ENCODE data around the gene VAMP1. TPM values are rescaled to one million over a fixed set of nuclear protein-coding genes. Genes with fewer than 3 reads are reported as not detected.

Gene VAMP1
- total and polyA plus RNA-seq, 9 of the 15 experiments (the other 6 are each of a cell fraction or from before 2014, with no cell fraction given): 0.76 to 13.2 (median 4.2) TPM

- TF ChIP-seq UBTF (IDR thresholded peaks at IDR 0.05; ENCODE audit: borderline replicate concordance in 1 of 2, low read depth in 2 of 2, low read length in 2 of 2) (no peak), HDAC2 (IDR thresholded peaks at IDR 0.05) (peak; percentile 24; the same call in 1 of the 2 replicates), SREBF1 (IDR thresholded peaks at IDR 0.05; ENCODE audit: borderline replicate concordance, low read depth, low read length) (no peak), GABPB1 (CRISPR knock-in tag; IDR thresholded peaks at IDR 0.05) (peak; percentile 65; the same call in 1 of the 2 replicates), ZNF830 (CRISPR knock-in tag; IDR thresholded peaks at IDR 0.05) (no peak), SAP30 (IDR thresholded peaks at IDR 0.05; ENCODE audit: borderline replicate concordance, insufficient read depth, low read depth, low read length, poor library complexity, severe bottlenecking) (peak; percentile 28), CC2D1A (IDR thresholded peaks at IDR 0.05) (peak; percentile 58; the same call in 1 of the 2 replicates), ETV1 (tag; conservative IDR thresholded peaks at IDR 0.05; ENCODE audit: low read depth) (peak; percentile 75; the same call in 1 of the 2 replicates), PHB2 (IDR thresholded peaks at IDR 0.05; ENCODE audit: low read depth) (no peak), GATA2 (CRISPR knock-in tag; IDR thresholded peaks at IDR 0.05) (no peak), TAF1 (IDR thresholded peaks at IDR 0.05; ENCODE audit: control insufficient read depth, extremely low read depth, insufficient read depth, low read length, severe bottlenecking) (peak; percentile 32), ZBTB17 (CRISPR knock-in tag; IDR thresholded peaks at IDR 0.05) (no peak), ZNF134 (CRISPR knock-in tag; conservative IDR thresholded peaks at IDR 0.05) (no peak), ZNF512 (tag; IDR thresholded peaks at IDR 0.05) (no peak), POU5F1 (IDR thresholded peaks at IDR 0.05; ENCODE audit: borderline replicate concordance, low read depth, low read length, partially characterized antibody) (no peak), ZNF311 (CRISPR knock-in tag; IDR thresholded peaks at IDR 0.05) (no peak), ZNF253 (CRISPR knock-in tag; conservative IDR thresholded peaks at IDR 0.05) (no peak), BHLHE40 (IDR thresholded peaks at IDR 0.05; ENCODE audit: low read length) (no peak; the same call in 1 of the 2 replicates), SP2 (IDR thresholded peaks at IDR 0.05; ENCODE audit: extremely low read depth, low read depth, low read length, poor library complexity, severe bottlenecking) (peak; percentile 30), CBX8 (IDR thresholded peaks at IDR 0.05; ENCODE audit: borderline replicate concordance, extremely low read depth, low read depth, low read length, poor library complexity, severe bottlenecking) (no peak)
- TF ChIP-seq, protein P1, sequence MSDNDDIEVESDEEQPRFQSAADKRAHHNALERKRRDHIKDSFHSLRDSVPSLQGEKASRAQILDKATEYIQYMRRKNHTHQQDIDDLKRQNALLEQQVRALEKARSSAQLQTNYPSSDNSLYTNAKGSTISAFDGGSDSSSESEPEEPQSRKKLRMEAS (CRISPR knock-in tag; IDR thresholded peaks at IDR 0.05): peak; percentile 84
- TF ChIP-seq, protein P2, sequence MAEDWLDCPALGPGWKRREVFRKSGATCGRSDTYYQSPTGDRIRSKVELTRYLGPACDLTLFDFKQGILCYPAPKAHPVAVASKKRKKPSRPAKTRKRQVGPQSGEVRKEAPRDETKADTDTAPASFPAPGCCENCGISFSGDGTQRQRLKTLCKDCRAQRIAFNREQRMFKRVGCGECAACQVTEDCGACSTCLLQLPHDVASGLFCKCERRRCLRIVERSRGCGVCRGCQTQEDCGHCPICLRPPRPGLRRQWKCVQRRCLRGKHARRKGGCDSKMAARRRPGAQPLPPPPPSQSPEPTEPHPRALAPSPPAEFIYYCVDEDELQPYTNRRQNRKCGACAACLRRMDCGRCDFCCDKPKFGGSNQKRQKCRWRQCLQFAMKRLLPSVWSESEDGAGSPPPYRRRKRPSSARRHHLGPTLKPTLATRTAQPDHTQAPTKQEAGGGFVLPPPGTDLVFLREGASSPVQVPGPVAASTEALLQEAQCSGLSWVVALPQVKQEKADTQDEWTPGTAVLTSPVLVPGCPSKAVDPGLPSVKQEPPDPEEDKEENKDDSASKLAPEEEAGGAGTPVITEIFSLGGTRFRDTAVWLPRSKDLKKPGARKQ (CRISPR knock-in tag; IDR thresholded peaks at IDR 0.05): no peak
Measured at GRCh38 chr12:6493497-6494257, 23.2 kb upstream of the VAMP1 start, which contains the start of gene NCAPD2 (continued).
